ENCODE measurements around the gene DUS1L. TPM values are rescaled to one million over a fixed set of nuclear protein-coding genes. Genes with fewer than 3 reads are reported as not detected.

DUS1L gene
- total RNA-seq, 1 donor from 2014 or later, result 125 TPM

DNA sequence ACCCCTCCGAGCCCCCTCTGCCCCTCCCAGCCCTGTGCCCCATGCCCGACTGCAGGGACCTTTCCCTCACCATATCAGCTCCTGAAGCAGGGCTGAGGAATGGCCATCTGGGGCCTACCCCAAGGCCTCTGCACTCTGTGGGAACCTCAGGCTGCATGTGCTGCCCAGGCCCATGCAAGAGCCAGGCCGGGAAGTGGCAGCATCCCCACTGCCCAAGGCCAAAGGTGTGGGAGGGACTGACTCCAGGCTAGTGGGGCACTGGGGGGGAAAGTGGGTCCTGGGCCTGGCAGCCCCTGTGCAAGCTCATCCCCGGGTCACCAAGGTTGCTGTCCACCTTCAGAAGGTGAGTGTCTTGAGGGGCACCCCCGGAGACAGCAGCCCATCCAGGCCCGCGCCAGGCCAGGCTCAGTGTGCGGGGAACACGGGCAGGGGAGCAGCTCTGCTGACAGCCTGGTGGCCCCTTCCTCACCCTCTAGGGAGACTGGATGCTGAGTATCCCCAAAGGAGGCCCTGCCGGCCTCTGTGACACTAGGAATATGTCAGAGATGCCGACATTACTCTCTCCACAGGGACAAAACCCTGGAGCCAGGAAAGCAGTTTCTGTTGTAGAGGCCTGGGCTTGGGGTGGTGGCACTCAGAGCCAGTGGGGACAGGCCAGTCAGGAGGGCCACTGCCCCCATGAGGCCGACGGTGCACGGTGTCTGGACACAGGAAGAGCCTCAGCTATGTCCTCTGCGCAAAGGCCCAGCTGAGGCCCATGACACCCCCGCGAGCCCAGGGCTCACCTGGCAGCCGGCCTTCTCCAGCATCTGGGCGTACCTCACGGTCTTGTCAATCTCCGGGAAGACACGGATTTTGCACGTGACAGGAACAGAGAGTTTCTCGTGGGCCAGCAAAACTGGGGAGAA, 3.3 kb downstream of the DUS1L start:
- DNase-seq (ENCODE audit: low read depth) (no peak), FAIRE-seq (no peak)
- peaks cover 39% of the 10 kb centered on the region for H3K36me3 ChIP-seq (ENCODE audit: control insufficient read depth, insufficient read depth, low read length)
- no peak overlapping the region for H3K4me3 ChIP-seq (ENCODE audit: low read depth, low read length)
- H3K27me3 ChIP-seq (ENCODE audit: control insufficient read depth, insufficient read depth, low read length), result no peaks in the 10 kb centered on the region
- TF ChIP-seq, protein P1, sequence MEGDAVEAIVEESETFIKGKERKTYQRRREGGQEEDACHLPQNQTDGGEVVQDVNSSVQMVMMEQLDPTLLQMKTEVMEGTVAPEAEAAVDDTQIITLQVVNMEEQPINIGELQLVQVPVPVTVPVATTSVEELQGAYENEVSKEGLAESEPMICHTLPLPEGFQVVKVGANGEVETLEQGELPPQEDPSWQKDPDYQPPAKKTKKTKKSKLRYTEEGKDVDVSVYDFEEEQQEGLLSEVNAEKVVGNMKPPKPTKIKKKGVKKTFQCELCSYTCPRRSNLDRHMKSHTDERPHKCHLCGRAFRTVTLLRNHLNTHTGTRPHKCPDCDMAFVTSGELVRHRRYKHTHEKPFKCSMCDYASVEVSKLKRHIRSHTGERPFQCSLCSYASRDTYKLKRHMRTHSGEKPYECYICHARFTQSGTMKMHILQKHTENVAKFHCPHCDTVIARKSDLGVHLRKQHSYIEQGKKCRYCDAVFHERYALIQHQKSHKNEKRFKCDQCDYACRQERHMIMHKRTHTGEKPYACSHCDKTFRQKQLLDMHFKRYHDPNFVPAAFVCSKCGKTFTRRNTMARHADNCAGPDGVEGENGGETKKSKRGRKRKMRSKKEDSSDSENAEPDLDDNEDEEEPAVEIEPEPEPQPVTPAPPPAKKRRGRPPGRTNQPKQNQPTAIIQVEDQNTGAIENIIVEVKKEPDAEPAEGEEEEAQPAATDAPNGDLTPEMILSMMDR (IDR thresholded peaks at IDR 0.05; ENCODE audit: insufficient read depth, low read length, severe bottlenecking), result no peak

DNA sequence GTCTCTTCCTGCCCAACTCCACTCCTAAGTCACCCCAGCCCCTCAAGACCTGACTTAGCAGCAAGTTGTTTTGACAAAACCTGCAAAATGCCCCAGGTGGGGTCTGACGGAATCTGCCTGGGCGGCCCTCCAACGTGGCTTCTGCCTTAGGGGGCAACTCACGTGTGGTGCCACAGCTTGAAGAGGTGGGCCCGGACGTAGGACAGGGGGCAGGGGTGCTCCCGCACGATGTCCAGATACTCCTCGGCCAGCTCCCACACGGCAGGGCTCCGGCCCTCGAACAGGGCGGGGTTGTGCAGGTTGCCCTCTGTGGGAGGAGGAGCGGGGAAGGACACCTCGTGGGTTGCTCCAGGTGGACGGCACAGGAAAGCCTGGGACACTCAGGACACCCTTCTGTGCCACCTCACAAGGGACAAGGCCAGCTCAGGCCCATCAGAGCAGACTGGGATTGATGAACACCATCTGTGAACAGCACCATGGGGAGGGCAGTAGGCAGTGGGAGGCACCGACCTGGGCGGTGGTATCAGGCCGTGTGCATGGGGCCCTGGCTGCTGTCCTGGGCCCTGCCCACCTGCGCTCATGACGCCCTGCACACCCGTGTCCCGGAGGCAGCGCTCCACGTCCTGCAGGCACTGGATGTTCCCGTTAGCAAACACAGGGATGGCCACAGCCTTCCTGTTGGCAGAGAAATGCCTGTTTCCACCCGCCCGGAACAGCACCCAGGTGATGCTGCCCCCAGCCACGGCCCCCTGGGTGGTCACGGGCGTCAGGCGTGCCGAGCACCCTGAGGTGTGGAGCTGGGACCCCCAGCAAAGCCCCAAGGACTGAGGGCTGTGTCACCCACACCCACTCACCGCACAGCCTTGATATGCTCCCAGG, 4.3 kb downstream of the DUS1L start:
- no peak for DNase-seq (ENCODE audit: low read depth)
- peaks cover 46% of the 10 kb centered on the region for H3K36me3 ChIP-seq (ENCODE audit: control insufficient read depth, insufficient read depth, low read length)
- TF ChIP-seq, protein P1 (IDR thresholded peaks at IDR 0.05; ENCODE audit: insufficient read depth, low read length, severe bottlenecking), result no peak
- no peak overlapping the region for H3K4me3 ChIP-seq (ENCODE audit: low read depth, low read length)
- FAIRE-seq, result no peak
- H3K27me3 ChIP-seq (ENCODE audit: control insufficient read depth, insufficient read depth, low read length), result no peaks in the 10 kb centered on the region

DNA sequence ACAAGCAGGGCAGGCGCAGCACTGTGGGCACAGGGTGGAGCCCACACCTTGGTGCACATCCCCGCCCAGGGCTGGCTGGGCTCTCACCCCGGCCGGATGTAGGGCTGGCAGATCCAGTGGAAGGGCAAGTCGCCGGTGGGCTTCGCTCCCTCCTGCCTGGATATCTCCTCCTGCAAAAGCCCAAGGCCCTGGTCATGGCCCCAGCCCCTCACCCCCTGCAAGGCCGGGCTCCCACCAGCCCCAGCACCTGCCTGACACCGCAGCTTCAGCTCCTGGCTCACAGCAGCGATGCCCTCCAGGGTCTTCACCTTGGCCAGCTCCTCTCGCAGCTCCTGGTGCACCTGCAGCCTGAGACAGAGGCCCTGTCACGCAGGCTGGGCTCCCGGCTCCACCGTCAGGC, 5.0 kb downstream of the DUS1L start:
- peak; percentile 13 for FAIRE-seq
- no peak for DNase-seq (ENCODE audit: low read depth)
- H3K36me3 ChIP-seq (ENCODE audit: control insufficient read depth, insufficient read depth, low read length), result peaks cover 52% of the 10 kb centered on the region

DNA sequence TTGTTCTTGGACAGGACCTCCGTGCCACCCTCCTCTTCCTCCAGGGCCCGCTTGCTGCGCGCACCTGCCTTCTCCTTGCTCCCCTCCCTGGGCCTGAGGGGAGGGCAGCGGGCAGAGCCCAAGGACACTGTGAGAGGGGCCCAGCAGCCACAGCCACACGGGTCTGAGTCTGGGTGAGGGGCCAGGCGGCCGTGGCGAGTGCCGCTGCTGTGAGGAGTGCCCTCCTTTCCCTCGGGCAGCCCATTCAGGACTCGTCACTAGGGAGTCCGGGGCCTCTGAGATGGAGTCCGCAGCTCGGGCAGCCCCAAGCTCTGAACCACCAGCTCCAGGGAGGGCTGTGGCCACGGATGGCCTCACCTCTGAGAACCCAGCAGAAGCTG, 5.6 kb downstream of the DUS1L start:
- H3K36me3 ChIP-seq (ENCODE audit: control insufficient read depth, insufficient read depth, low read length), result peaks cover 57% of the 10 kb centered on the region
- DNase-seq (ENCODE audit: low read depth), result no peak
- FAIRE-seq, result no peak

More for the DNA sequence above, 5.0 kb downstream of the DUS1L start:
- TF ChIP-seq, protein P1 (IDR thresholded peaks at IDR 0.05; ENCODE audit: insufficient read depth, low read length, severe bottlenecking), result no peak
- Histone ChIP-seq H3K4me3 (ENCODE audit: low read depth, low read length) (no peak overlapping the region), H3K27me3 (ENCODE audit: control insufficient read depth, insufficient read depth, low read length) (no peaks in the 10 kb centered on the region)

GRCh38 chr17:82059272-82060000, 6.2 kb downstream of the DUS1L start:
- Histone ChIP-seq H3K4me3 (ENCODE audit: low read depth, low read length) (no peak overlapping the region), H3K36me3 (ENCODE audit: control insufficient read depth, insufficient read depth, low read length) (peaks cover 62% of the 10 kb centered on the region), H3K27me3 (ENCODE audit: control insufficient read depth, insufficient read depth, low read length) (no peaks in the 10 kb centered on the region)
- no peak for DNase-seq (ENCODE audit: low read depth)
- TF ChIP-seq, protein P1 (IDR thresholded peaks at IDR 0.05; ENCODE audit: insufficient read depth, low read length, severe bottlenecking), result no peak
- FAIRE-seq, result no peak

More for the DNA sequence above, 5.6 kb downstream of the DUS1L start:
- TF ChIP-seq, protein P1 (IDR thresholded peaks at IDR 0.05; ENCODE audit: insufficient read depth, low read length, severe bottlenecking), result no peak
- Histone ChIP-seq H3K4me3 (ENCODE audit: low read depth, low read length) (no peak overlapping the region), H3K27me3 (ENCODE audit: control insufficient read depth, insufficient read depth, low read length) (no peaks in the 10 kb centered on the region)

Measured in bronchial epithelial cell (primary cell).